Tibial nerve (tissue), 4 donors: ENCODE data around the gene CDON. TPM values are rescaled to one million over a fixed set of nuclear protein-coding genes. Genes with fewer than 3 reads are reported as not detected.
"Not testable (repeated sequence)": the region's sequence is repeated elsewhere in the genome, so short reads cannot be mapped to it uniquely, and the experiment has no call there.

Experiments
- DNase-seq, 2 donors: peaks; one replicate each; pipeline ENCODE4 v3.0.0-alpha.2; 2019; ENCODE audit warnings: low spot score in 2 of 2
- H3K27ac ChIP-seq, 4 donors: fragments of 200-600 bp; sonication (generic) in 3 of 4; one replicate each; pipeline ENCODE4 v1.5.1; 2017 to 2019; ENCODE audit warnings: mild to moderate bottlenecking in 1 of 4
- H3K27me3 ChIP-seq, 2 donors: fragments of 200-600 bp; sonication (generic) in 1 of 2; one replicate each; pipeline versions ENCODE4 v1.5.1 to v1.6.0; 2017 to 2019
- H3K36me3 ChIP-seq, 3 donors: fragments of 200-600 bp; sonication (generic); one replicate each; pipeline ENCODE4 v1.5.1; 2018 to 2019
- H3K4me1 ChIP-seq, 4 donors: fragments of 200-600 bp; sonication (generic) in 3 of 4; one replicate each; pipeline ENCODE4 v1.5.1; 2017 to 2019
- H3K4me3 ChIP-seq, 4 donors: fragments of 200-600 bp; sonication (generic) in 3 of 4; one replicate each; pipeline ENCODE4 v1.5.1; 2017 to 2019; ENCODE audit warnings: mild to moderate bottlenecking in 1 of 4, moderate library complexity in 1 of 4
- H3K9me3 ChIP-seq, 4 donors: fragments of 200-600 bp; sonication (generic) in 3 of 4; one replicate each; pipeline ENCODE4 v1.5.1; 2017 to 2019
- EP300 ChIP-seq, 2 donors: sonication (generic); formaldehyde crosslinking; IDR thresholded peaks; one replicate each; pipeline ENCODE4 v1.6.1; 2017; ENCODE audit warnings: antibody characterized with exemption in 2 of 2, mild to moderate bottlenecking in 1 of 2
- POLR2A ChIP-seq, 2 donors: fragments of 450-650 bp; IDR thresholded peaks; one replicate each; pipeline ENCODE4 v1.6.1; 2017; ENCODE audit warnings: antibody characterized with exemption in 2 of 2, mild to moderate bottlenecking in 2 of 2, moderate library complexity in 2 of 2
- WGBS, 2 donors: methylation state at CpG; one replicate each; pipeline ENCODE4 v1.1.5; 2018; 5-methylcytosine and 5-hydroxymethylcytosine counted together
- total RNA-seq, 4 donors: library from RNA; depleted of rRNA; stranded (reverse); fragments of >200 nt; gene quantifications; one replicate each; pipeline ENCODE4 v1.1.0, GENCODE V29; 2016
- TF ChIP-seq, protein P1 (sequence below), 5 experiments: fragments of 200-600 bp in 3 of 5; fragments of 450-650 bp in 2 of 5; sonication (generic) in 3 of 5; IDR thresholded peaks; one replicate each; pipeline ENCODE4 v1.5.1; 2016 to 2019; ENCODE audit warnings: antibody characterized with exemption in 5 of 5, mild to moderate bottlenecking in 3 of 5, moderate library complexity in 2 of 5

CDON gene
- total RNA-seq, 4 donors from 2014 or later, result 14.4 to 25.9 (median 15.3) TPM

DNA sequence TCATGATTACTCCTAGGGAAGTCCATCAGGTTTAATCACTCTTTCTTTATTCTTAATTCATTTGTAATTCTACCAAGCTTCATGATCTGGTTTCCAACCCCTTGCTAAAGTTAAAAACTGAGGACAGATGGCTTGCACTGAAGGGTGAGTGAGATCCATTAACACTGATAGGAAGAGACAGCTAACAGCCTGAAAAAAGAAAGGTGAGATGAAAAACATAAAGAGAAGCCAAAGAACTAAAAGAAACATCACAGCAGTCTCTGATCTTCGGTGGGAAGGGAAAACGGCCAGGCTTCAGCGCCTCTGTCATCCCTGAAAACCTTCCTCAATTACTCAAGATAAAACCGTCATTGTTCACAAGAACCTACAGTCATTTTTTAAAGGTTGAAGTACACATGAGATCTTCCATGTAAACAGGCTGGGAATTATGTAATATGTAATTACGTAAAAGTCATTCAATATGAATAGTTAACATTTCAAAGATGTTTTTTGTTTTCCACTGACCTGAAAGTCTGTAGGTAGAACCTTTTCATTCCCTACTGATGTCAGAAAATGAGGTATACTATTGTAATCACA, 75.5 kb downstream of the CDON start:
- H3K4me3 ChIP-seq, result no peak overlapping the region
- TF ChIP-seq EP300 (IDR thresholded peaks at IDR 0.05) (no peak), POLR2A (IDR thresholded peaks at IDR 0.05) (no peak)
- TF ChIP-seq, protein P1, sequence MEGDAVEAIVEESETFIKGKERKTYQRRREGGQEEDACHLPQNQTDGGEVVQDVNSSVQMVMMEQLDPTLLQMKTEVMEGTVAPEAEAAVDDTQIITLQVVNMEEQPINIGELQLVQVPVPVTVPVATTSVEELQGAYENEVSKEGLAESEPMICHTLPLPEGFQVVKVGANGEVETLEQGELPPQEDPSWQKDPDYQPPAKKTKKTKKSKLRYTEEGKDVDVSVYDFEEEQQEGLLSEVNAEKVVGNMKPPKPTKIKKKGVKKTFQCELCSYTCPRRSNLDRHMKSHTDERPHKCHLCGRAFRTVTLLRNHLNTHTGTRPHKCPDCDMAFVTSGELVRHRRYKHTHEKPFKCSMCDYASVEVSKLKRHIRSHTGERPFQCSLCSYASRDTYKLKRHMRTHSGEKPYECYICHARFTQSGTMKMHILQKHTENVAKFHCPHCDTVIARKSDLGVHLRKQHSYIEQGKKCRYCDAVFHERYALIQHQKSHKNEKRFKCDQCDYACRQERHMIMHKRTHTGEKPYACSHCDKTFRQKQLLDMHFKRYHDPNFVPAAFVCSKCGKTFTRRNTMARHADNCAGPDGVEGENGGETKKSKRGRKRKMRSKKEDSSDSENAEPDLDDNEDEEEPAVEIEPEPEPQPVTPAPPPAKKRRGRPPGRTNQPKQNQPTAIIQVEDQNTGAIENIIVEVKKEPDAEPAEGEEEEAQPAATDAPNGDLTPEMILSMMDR (IDR thresholded peaks at IDR 0.05), result no peak
- no peaks in the 10 kb centered on the region for H3K27me3 ChIP-seq
- no peak overlapping the region for H3K27ac ChIP-seq
- H3K36me3 ChIP-seq, result peaks cover 0 to 26% (median 0%) of the 10 kb centered on the region in 3 donors
- 67 to 73% methylated on average over 5 of the region's 5 CpGs for WGBS, 2 donors
- DNase-seq, result no peak
- H3K4me1 ChIP-seq, result peaks cover 0 to 8% (median 0%) of the 10 kb centered on the region in 4 donors
- no peaks in the 10 kb centered on the region for H3K9me3 ChIP-seq

DNA sequence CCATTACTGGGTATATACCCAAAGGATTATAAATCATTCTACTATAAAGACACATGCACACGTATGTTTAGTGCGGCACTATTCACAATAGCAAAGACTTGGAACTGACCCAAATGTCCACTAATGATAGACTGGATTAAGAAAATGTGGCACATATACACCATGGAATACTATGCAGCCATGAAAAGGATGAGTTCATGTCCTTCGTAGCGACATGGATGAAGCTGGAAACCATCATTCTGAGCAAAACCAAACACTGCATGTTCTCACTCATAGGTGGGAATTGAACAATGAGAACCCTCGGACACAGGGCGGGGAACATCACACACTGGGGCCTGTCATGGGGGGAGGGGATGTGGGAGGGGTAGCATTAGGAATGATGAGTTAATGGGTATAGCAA, 76.7 kb downstream of the CDON start:
- H3K4me1 ChIP-seq, H3K4me3 ChIP-seq, DNase-seq, H3K9me3 ChIP-seq, H3K27ac ChIP-seq, H3K27me3 ChIP-seq: not testable (repeated sequence)
- H3K36me3 ChIP-seq, result peaks cover 0 to 27% (median 0%) of the 10 kb centered on the region in 3 donors
- 96 to 98% methylated on average over 6 of the region's 6 CpGs for WGBS, 2 donors

DNA sequence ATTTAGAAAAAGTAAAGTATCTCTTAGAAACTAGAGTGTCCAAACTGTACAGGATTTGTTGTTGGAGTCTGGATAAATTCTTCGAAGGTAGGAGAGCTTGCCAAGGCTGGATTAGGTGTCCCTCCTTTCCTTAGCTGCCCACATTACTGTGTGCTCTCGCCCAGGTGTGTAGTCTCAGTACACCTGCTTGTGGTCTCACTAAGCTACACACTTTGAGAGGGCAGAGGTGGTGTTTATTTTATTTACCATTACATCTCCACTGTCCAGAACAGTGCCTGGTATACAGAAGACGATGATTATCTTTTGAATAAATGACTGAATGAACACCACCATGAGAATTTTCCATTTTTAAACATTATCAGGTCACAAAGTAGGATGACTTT, 80.3 kb downstream of the CDON start:
- 97 to 98% methylated on average over 3 of the region's 3 CpGs for WGBS, 2 donors
- TF ChIP-seq, protein P1 (IDR thresholded peaks at IDR 0.05), result no peak
- TF ChIP-seq POLR2A (IDR thresholded peaks at IDR 0.05), result no peak
- TF ChIP-seq EP300 (IDR thresholded peaks at IDR 0.05), result no peak
- H3K4me1 ChIP-seq, result peaks cover 0 to 16% (median 2%) of the 10 kb centered on the region in 4 donors
- no peak for DNase-seq
- no peak overlapping the region for H3K4me3 ChIP-seq
- no peak overlapping the region for H3K27ac ChIP-seq
- no peaks in the 10 kb centered on the region for H3K9me3 ChIP-seq
- peaks cover 0 to 27% (median 0%) of the 10 kb centered on the region in 3 donors for H3K36me3 ChIP-seq
- H3K27me3 ChIP-seq, result no peaks in the 10 kb centered on the region

DNA sequence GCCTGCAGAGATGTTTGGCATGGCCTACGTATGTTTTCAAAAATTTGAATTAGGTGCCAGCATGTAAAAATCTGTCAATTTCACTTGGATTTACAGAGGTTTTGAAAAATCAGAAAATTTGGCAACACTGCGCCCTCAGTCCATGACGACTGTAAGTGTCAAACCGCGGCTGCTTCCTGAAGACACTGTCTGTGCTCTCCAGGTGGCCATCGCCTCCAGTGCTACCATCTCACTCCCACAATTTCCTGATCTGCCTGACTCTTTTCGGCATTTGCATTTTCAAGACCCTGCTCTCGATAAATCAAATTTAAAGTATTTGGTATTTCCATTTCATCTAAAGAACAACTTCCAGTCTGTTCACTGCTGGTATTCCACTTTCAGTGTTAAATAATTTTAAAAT, 82.2 kb downstream of the CDON start:
- no peak overlapping the region for H3K4me3 ChIP-seq

DNA sequence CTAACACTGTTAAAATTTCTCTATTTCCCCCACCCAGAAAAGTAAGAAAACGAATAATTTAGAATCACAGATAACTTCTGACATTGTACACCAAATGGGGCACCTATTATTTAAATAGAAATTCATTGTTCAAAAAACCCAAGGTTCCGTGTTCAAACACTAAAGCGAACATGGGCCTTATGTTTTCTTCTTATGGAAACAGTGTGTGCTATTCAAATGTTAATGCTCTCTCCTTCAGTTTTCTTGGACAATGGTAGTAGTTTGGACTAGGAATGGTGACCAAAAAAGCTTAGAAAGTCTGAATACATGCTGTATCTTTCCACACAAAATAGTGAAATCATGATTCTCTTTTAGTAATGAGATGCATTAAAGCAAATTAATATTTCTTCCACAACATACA, 83.2 kb downstream of the CDON start:
- 85 to 88% methylated on average over 3 of the region's 3 CpGs for WGBS, 2 donors
- Histone ChIP-seq H3K4me1 (peaks cover 0 to 16% (median 2%) of the 10 kb centered on the region in 4 donors), H3K27me3 (no peaks in the 10 kb centered on the region), H3K4me3 (no peak overlapping the region), H3K27ac (no peak overlapping the region), H3K36me3 (peaks cover 0 to 20% (median 0%) of the 10 kb centered on the region in 3 donors), H3K9me3 (no peaks in the 10 kb centered on the region)
- no peak for TF ChIP-seq POLR2A (IDR thresholded peaks at IDR 0.05)
- no peak for TF ChIP-seq EP300 (IDR thresholded peaks at IDR 0.05)
- TF ChIP-seq, protein P1 (IDR thresholded peaks at IDR 0.05), result no peak
- no peak for DNase-seq

More for the DNA sequence above, 82.2 kb downstream of the CDON start:
- Histone ChIP-seq H3K36me3 (peaks cover 0 to 20% (median 0%) of the 10 kb centered on the region in 3 donors), H3K27ac (no peak overlapping the region), H3K4me1 (peaks cover 0 to 16% (median 2%) of the 10 kb centered on the region in 4 donors), H3K9me3 (no peaks in the 10 kb centered on the region), H3K27me3 (no peaks in the 10 kb centered on the region)
- 86% methylated on average over 8 of the region's 8 CpGs for WGBS, 2 donors
- DNase-seq, result no peak
- TF ChIP-seq EP300 (IDR thresholded peaks at IDR 0.05), result no peak

DNA sequence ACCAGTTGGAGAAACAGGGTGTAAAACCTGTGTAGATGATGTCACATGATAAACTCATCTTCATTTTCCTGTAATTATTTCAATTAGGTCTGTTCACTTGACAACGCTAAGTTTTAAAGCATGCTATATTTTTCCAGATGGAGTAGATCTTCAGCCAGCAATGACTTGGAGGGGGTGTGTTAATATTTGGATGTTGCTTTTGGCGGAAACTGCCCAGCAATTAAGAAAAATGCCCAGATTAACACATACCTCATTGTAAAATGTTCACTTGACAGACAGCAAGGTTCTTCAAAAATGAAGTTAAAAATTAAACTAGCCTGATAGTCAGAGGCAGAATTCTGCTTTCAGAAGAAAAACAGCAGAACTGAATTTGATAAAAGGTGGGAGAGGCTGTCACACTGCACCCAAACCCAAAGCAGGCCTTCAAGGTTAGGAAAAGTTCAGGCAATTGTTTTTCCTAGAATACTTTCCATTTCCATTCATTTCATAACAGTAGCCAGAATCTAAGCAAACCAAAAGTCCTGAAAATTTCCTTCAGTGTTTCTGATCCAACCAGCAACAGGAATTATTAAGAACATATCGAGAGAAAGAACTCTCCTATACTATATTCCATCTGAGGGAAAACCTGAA, 83.8 kb downstream of the CDON start:
- no peak for DNase-seq
- Histone ChIP-seq H3K36me3 (peaks cover 0 to 20% (median 0%) of the 10 kb centered on the region in 3 donors), H3K9me3 (no peaks in the 10 kb centered on the region), H3K4me1 (peaks cover 0 to 16% (median 2%) of the 10 kb centered on the region in 4 donors), H3K27me3 (no peaks in the 10 kb centered on the region), H3K27ac (no peak overlapping the region), H3K4me3 (no peak overlapping the region)
- TF ChIP-seq POLR2A (IDR thresholded peaks at IDR 0.05), result no peak
- TF ChIP-seq, protein P1 (IDR thresholded peaks at IDR 0.05), result no peak
- TF ChIP-seq EP300 (IDR thresholded peaks at IDR 0.05), result no peak
- 63 to 68% methylated on average over 3 of the region's 3 CpGs for WGBS, 2 donors
